ENCODE measurements around the gene DNAJC24.

Gene DNAJC24

DNA sequence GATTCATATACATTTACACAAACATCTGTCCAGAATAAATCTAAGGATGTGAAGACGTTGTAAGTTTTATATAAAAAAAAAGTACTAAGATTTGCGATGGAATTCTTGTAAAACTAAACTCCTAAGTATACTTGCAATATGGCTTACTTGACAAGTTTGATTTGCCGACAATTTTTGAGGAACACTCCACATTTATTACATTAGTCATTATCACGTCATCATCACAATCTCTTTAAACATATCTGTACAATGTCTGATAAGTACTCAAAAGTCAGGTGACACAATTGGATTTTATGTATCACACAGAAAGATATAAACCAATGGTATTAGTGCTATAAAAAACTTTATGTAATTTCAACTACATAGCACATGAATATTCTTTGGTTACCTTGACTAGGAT, 109.4 kb downstream of the DNAJC24 start:
- Histone ChIP-seq H3K27me3 (ENCODE audit: control insufficient read depth in 1 of 2, insufficient read depth in 2 of 2, low read length in 2 of 2) (no peaks in the 10 kb centered on the region), H3K4me3 (ENCODE audit: low read length in 2 of 2) (no peak overlapping the region), H3K4me1 (ENCODE audit: control insufficient read depth, insufficient read depth, low read length) (no peaks in the 10 kb centered on the region), H3K9ac (ENCODE audit: low read length in 2 of 2) (no peak overlapping the region), H3K36me3 (ENCODE audit: control insufficient read depth in 2 of 2, insufficient read depth in 2 of 2, low read length in 2 of 2) (no peaks in the 10 kb centered on the region), H3K9me3 (ENCODE audit: control insufficient read depth in 2 of 2, low read length in 2 of 2) (no peaks in the 10 kb centered on the region), H3K27ac (ENCODE audit: low read length) (no peak overlapping the region)

DNA sequence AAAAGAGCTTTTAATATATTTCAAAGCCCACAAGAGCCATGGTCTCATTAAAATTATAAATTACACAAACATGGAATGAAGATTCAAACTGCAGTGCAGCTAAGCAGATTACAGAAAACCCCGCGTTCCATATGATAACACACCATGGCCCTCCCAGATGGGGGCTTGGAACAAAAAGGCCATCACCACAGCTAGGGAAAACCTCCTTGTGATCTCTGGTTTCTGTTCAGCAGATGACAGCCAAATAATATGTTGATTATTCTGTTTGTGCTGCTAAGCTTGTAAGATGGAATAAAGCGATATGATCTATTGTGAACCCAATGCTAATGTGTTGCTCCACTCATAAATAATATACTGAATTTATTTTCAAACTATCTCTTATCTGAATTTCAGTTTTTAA, 111.3 kb downstream of the DNAJC24 start:
- H3K27me3 ChIP-seq (ENCODE audit: control insufficient read depth in 1 of 2, insufficient read depth in 2 of 2, low read length in 2 of 2) = no peaks in the 10 kb centered on the region
- no peak overlapping the region for H3K9ac ChIP-seq (ENCODE audit: low read length in 2 of 2)
- H3K9me3 ChIP-seq (ENCODE audit: control insufficient read depth in 2 of 2, low read length in 2 of 2) = no peaks in the 10 kb centered on the region
- no peak overlapping the region for H3K4me3 ChIP-seq (ENCODE audit: low read length in 2 of 2)
- no peaks in the 10 kb centered on the region for H3K36me3 ChIP-seq (ENCODE audit: control insufficient read depth in 2 of 2, insufficient read depth in 2 of 2, low read length in 2 of 2)
- no peak overlapping the region for H3K27ac ChIP-seq (ENCODE audit: low read length)
- no peaks in the 10 kb centered on the region for H3K4me1 ChIP-seq (ENCODE audit: control insufficient read depth, insufficient read depth, low read length)
